Subcutaneous adipose tissue (tissue), 4 donors: ENCODE results near the gene HS3ST1. TPM values are rescaled to one million over a fixed set of nuclear protein-coding genes. Genes with fewer than 3 reads are reported as not detected.

Experiments
- CTCF ChIP-seq: fragments of 450-650 bp; IDR thresholded peaks from one replicate; pipeline ENCODE4 v1.5.1; 2016; ENCODE audit warnings: low read depth, mild to moderate bottlenecking, control low read depth, antibody characterized with exemption, moderate library complexity
- total RNA-seq, 4 donors: library from RNA; depleted of rRNA; stranded (reverse); fragments of >200 nt; gene quantifications; one replicate each; pipeline ENCODE4 v1.1.0, GENCODE V29; 2016

The HS3ST1 gene
- total RNA-seq, 4 donors from 2014 or later, result 0.16 to 2.1 (median 1.3) TPM

GRCh38 chr4:11446155-11446811 lies 17.6 kb upstream of the HS3ST1 start:
- TF ChIP-seq CTCF, result no peak

GRCh38 chr4:11441194-11441556 lies 12.5 kb upstream of the HS3ST1 start:
- TF ChIP-seq CTCF, result no peak

GRCh38 chr4:11440481-11441193 lies 11.9 kb upstream of the HS3ST1 start:
- no peak for TF ChIP-seq CTCF

- no peak for TF ChIP-seq CTCF
Observed at GRCh38 chr4:11439836-11440235, 11.1 kb upstream of the HS3ST1 start.

- TF ChIP-seq CTCF, result no peak
Observed at GRCh38 chr4:11438647-11439046, 10.0 kb upstream of the HS3ST1 start.

GRCh38 chr4:11436673-11437072 lies 8.0 kb upstream of the HS3ST1 start:
- TF ChIP-seq CTCF, result no peak

- no peak for TF ChIP-seq CTCF
Observed at GRCh38 chr4:11436084-11436483, 7.4 kb upstream of the HS3ST1 start.
